H1 (cell line): ENCODE results near the gene PRMT5. TPM values are rescaled to one million over a fixed set of nuclear protein-coding genes. Genes with fewer than 3 reads are reported as not detected.

ENCODE experiments used
- CTBP2 ChIP-seq: IDR thresholded peaks from 2 replicates; pipeline ENCODE4 v1.7.0; 2011; ENCODE audit warnings: borderline replicate concordance, mild to moderate bottlenecking, moderate library complexity, mixed read lengths, low read length; ENCODE audit not compliant: insufficient read depth, insufficient read length
- EP300 ChIP-seq, 2 experiments: IDR thresholded peaks; 1 replicate in 1 of 2; 2 replicates in 1 of 2; pipeline ENCODE4 v1.6.1; 2011 to 2012; ENCODE audit warnings: low read depth in 2 of 2, low read length in 2 of 2, mild to moderate bottlenecking in 2 of 2, borderline replicate concordance in 1 of 2, inconsistent platforms in 1 of 2, moderate library complexity in 1 of 2
- RXRA ChIP-seq: IDR thresholded peaks from 2 replicates; pipeline ENCODE4 v1.6.1; 2011; ENCODE audit warnings: low read depth, mild to moderate bottlenecking, low read length, moderate library complexity; ENCODE audit not compliant: insufficient read depth
- polyA plus RNA-seq, 7 experiments: library from polyadenylated mRNA; depleted of rRNA in 3 of 7; stranded (reverse) in 5 of 7; unstranded in 2 of 7; fragments of >200 nt in 5 of 7; fragments of 200-250 nt in 2 of 7; gene quantifications; 1 replicate in 5 of 7; 2 replicates in 1 of 7; 4 replicates in 1 of 7; pipeline versions ENCODE4 v1.2.1 to v1.2.3, GENCODE V29; 2011 to 2013; ENCODE audit warnings: missing spikeins in 2 of 7, mixed read lengths in 2 of 7
- total RNA-seq: library from RNA; stranded (reverse); fragmentation: NEBNext Ultra II Directional; extraction: Animal tissue kit (Norgen Biotek cat#: 25700); gene quantifications from 2 replicates; pipeline ENCODE4 v1.2.1, GENCODE V29; 2021

Gene PRMT5
- total and polyA plus RNA-seq, 2 of the 8 experiments (the other 6 are each of a cell fraction or from before 2014, with no cell fraction given) = 171 to 402 TPM

GRCh38 chr14:22966783-22967269 lies 37.6 kb upstream of the PRMT5 start (continued):
- TF ChIP-seq CTBP2 (no peak), EP300 (IDR thresholded peaks at IDR 0.05; ENCODE audit: borderline replicate concordance in 1 of 2, low read depth in 2 of 2, low read length in 2 of 2) (no peak), RXRA (no peak)
